Measurements from ENCODE around the gene CACNA1E. TPM values are rescaled to one million over a fixed set of nuclear protein-coding genes. Genes with fewer than 3 reads are reported as not detected.
A peak's percentile ranks its signal among the peaks of the same experiment; 100 is the strongest.

CACNA1E gene
- total and polyA plus RNA-seq, 10 donors: 0.02 to 6.1 (median 1.2) TPM

GRCh38 chr1:181482521-181483284 is 614 bp upstream of the CACNA1E start:
- WGBS, 5 donors: 2 to 10% (median 4%) methylated on average over 57 to 62 of the region's 62 CpGs
- H3K4me1 ChIP-seq: peaks cover 0 to 43% (median 19%) of the 10 kb centered on the region in 6 donors
- no peaks in the 10 kb centered on the region for H3K36me3 ChIP-seq
- peak overlapping the region in 7 of 8 donors; percentile 22 to 63 (median 29) for H3K4me3 ChIP-seq
- intact Hi-C loops (cut with DNase I; ENCODE audit: low total_unique reads): loop anchor here (10.0 kb wide), 1 partner anchor 592 kb away; no protein-coding TSS in a partner anchor
- DNase-seq: peak; percentile 92
- H3K27me3 ChIP-seq (replicated peaks in 1 of 7): peaks cover 0 to 93% (median 50%) of the 10 kb centered on the region in 7 donors
- peak overlapping the region in 3 of 8 donors; percentile 7 to 72 (median 66) for H3K27ac ChIP-seq
- TF ChIP-seq POLR2A (IDR thresholded peaks at IDR 0.05) (no peak), POLR2AphosphoS5 (IDR thresholded peaks at IDR 0.05) (peak in 2 of 3 donors; percentile 32 to 79), CTCF (IDR thresholded peaks at IDR 0.05 in 8 of 11, conservative IDR thresholded peaks at IDR 0.05 in 3 of 11) (no peak)
- H3K9me3 ChIP-seq: no peaks in the 10 kb centered on the region

- TF ChIP-seq CTCF (IDR thresholded peaks at IDR 0.05 in 8 of 11, conservative IDR thresholded peaks at IDR 0.05 in 3 of 11) (no peak), POLR2AphosphoS5 (IDR thresholded peaks at IDR 0.05) (no peak), POLR2A (IDR thresholded peaks at IDR 0.05) (no peak)
- WGBS, 5 donors: 50 to 71% (median 68%) methylated on average over 2 of the region's 2 CpGs
- Histone ChIP-seq H3K27me3 (replicated peaks in 1 of 7) (peaks cover 0 to 100% (median 50%) of the 10 kb centered on the region in 7 donors), H3K27ac (no peak overlapping the region), H3K36me3 (no peaks in the 10 kb centered on the region), H3K4me1 (peaks cover 0 to 43% (median 19%) of the 10 kb centered on the region in 6 donors), H3K9me3 (no peaks in the 10 kb centered on the region), H3K4me3 (no peak overlapping the region)
- DNase-seq: no peak
- intact Hi-C loops (cut with DNase I; ENCODE audit: low total_unique reads): loop anchor here (10.0 kb wide), 1 partner anchor 590 kb away; no protein-coding TSS in a partner anchor
Measured at GRCh38 chr1:181484821-181485220, 1.5 kb downstream of the CACNA1E start.

GRCh38 chr1:181485287-181486097 is 2.2 kb downstream of the CACNA1E start:
- Histone ChIP-seq H3K27me3 (replicated peaks in 1 of 7) (peaks cover 0 to 100% (median 50%) of the 10 kb centered on the region in 7 donors), H3K4me1 (peaks cover 0 to 43% (median 19%) of the 10 kb centered on the region in 6 donors), H3K4me3 (peak overlapping the region in 1 of 8 donors; percentile 36), H3K27ac (no peak overlapping the region), H3K9me3 (no peaks in the 10 kb centered on the region), H3K36me3 (no peaks in the 10 kb centered on the region)
- WGBS, 5 donors: 5 to 7% (median 6%) methylated on average over 41 to 42 of the region's 42 CpGs
- DNase-seq: peak; percentile 85
- intact Hi-C loops (cut with DNase I; ENCODE audit: low total_unique reads): loop anchor here (10.0 kb wide), 1 partner anchor 589 kb away; no protein-coding TSS in a partner anchor
- no peak for TF ChIP-seq CTCF (IDR thresholded peaks at IDR 0.05 in 8 of 11, conservative IDR thresholded peaks at IDR 0.05 in 3 of 11)
- no peak for TF ChIP-seq POLR2A (IDR thresholded peaks at IDR 0.05)
- no peak for TF ChIP-seq POLR2AphosphoS5 (IDR thresholded peaks at IDR 0.05)

Data from spleen (tissue), 11 donors.